Type B pancreatic cell (in vitro differentiated cells): ENCODE data around the gene TENM4. TPM values are rescaled to one million over a fixed set of nuclear protein-coding genes. Genes with fewer than 3 reads are reported as not detected.

Source experiments
- DNase-seq: peaks from one replicate; pipeline ENCODE4 v3.0.0; 2021; ENCODE audit warnings: mixed read lengths; ENCODE audit not compliant: unreplicated experiment; ENCODE audit errors: extremely low spot score
- H3K27ac Mint-ChIP-seq: 2 replicates; pipeline ENCODE4 v1.8.0; 2021; ENCODE audit warnings: mild to moderate bottlenecking, mixed read lengths
- H3K27me3 Mint-ChIP-seq: 2 replicates; pipeline ENCODE4 v1.8.0; 2021; ENCODE audit warnings: mixed read lengths
- H3K36me3 Mint-ChIP-seq: 2 replicates; pipeline ENCODE4 v1.8.0; 2021; ENCODE audit warnings: mixed read lengths
- H3K4me1 Mint-ChIP-seq: one replicate; pipeline ENCODE4 v1.8.0; 2021; ENCODE audit warnings: mixed read lengths; ENCODE audit not compliant: unreplicated experiment
- H3K4me3 Mint-ChIP-seq: 2 replicates; pipeline ENCODE4 v1.8.0; 2021; ENCODE audit warnings: mild to moderate bottlenecking, mixed read lengths
- H3K9me3 Mint-ChIP-seq: 2 replicates; pipeline ENCODE4 v1.8.0; 2021; ENCODE audit warnings: mixed read lengths
- CTCF ChIP-seq: fragments of 200-600 bp; sonication (generic); conservative IDR thresholded peaks from 2 replicates; pipeline ENCODE4 v1.5.0; 2021; ENCODE audit warnings: antibody characterized with exemption, mild to moderate bottlenecking
- total RNA-seq: library from RNA; stranded (reverse); gene quantifications from 2 replicates; pipeline ENCODE4 v1.2.1, GENCODE V29; 2021; ENCODE audit warnings: low replicate concordance

The TENM4 gene
- total RNA-seq, 1 donor from 2014 or later = 156 TPM

GRCh38 chr11:79022265-79022664, 418.6 kb downstream of the TENM4 start:
- Mint-ChIP-seq H3K36me3 (peaks cover 14% of the 10 kb centered on the region), H3K4me3 (no peak overlapping the region), H3K27me3 (peaks cover 3% of the 10 kb centered on the region), H3K9me3 (no peaks in the 10 kb centered on the region), H3K27ac (no peak overlapping the region), H3K4me1 (peaks cover 45% of the 10 kb centered on the region)
- no peak for TF ChIP-seq CTCF
- DNase-seq = no peak

GRCh38 chr11:79021601-79022000, 419.2 kb downstream of the TENM4 start:
- DNase-seq = no peak
- TF ChIP-seq CTCF = no peak
- Mint-ChIP-seq H3K27me3 (no peaks in the 10 kb centered on the region), H3K27ac (no peak overlapping the region), H3K4me3 (no peak overlapping the region), H3K9me3 (no peaks in the 10 kb centered on the region), H3K36me3 (peaks cover 14% of the 10 kb centered on the region), H3K4me1 (peaks cover 48% of the 10 kb centered on the region)

GRCh38 chr11:79019975-79020374, 420.9 kb downstream of the TENM4 start:
- no peak for TF ChIP-seq CTCF
- no peak for DNase-seq
- no peak overlapping the region for H3K27ac Mint-ChIP-seq
- H3K27me3 Mint-ChIP-seq = peaks cover 3% of the 10 kb centered on the region
- H3K9me3 Mint-ChIP-seq = peaks cover 9% of the 10 kb centered on the region
- H3K36me3 Mint-ChIP-seq = peaks cover 20% of the 10 kb centered on the region
- H3K4me3 Mint-ChIP-seq = no peak overlapping the region
- peaks cover 38% of the 10 kb centered on the region for H3K4me1 Mint-ChIP-seq

- H3K4me1 Mint-ChIP-seq = peaks cover 38% of the 10 kb centered on the region
- peaks cover 3% of the 10 kb centered on the region for H3K27me3 Mint-ChIP-seq
- no peak for TF ChIP-seq CTCF
- H3K36me3 Mint-ChIP-seq = peaks cover 20% of the 10 kb centered on the region
- no peak for DNase-seq
- no peak overlapping the region for H3K4me3 Mint-ChIP-seq
- H3K9me3 Mint-ChIP-seq = peaks cover 9% of the 10 kb centered on the region
- H3K27ac Mint-ChIP-seq = no peak overlapping the region
These were observed 421.6 kb downstream of the TENM4 start for GRCh38 chr11:79019277-79019676.

- peak overlapping the region; percentile 53 for H3K27ac Mint-ChIP-seq
- TF ChIP-seq CTCF = no peak
- peaks cover 3% of the 10 kb centered on the region for H3K27me3 Mint-ChIP-seq
- DNase-seq = no peak
- H3K9me3 Mint-ChIP-seq = peaks cover 9% of the 10 kb centered on the region
- peaks cover 38% of the 10 kb centered on the region for H3K4me1 Mint-ChIP-seq
- H3K4me3 Mint-ChIP-seq = peak overlapping the region; percentile 18
- H3K36me3 Mint-ChIP-seq = peaks cover 21% of the 10 kb centered on the region
These were observed 422.4 kb downstream of the TENM4 start for GRCh38 chr11:79018371-79018849.

- H3K27ac Mint-ChIP-seq = no peak overlapping the region
- H3K9me3 Mint-ChIP-seq = peaks cover 9% of the 10 kb centered on the region
These were observed 423.0 kb downstream of the TENM4 start for GRCh38 chr11:79017811-79018210.

More at GRCh38 chr11:79017811-79018210, 423.0 kb downstream of the TENM4 start:
- Mint-ChIP-seq H3K36me3 (peaks cover 24% of the 10 kb centered on the region), H3K4me3 (no peak overlapping the region), H3K4me1 (peaks cover 38% of the 10 kb centered on the region), H3K27me3 (peaks cover 3% of the 10 kb centered on the region)
- no peak for TF ChIP-seq CTCF
- DNase-seq = no peak
